Liver (tissue), 10 donors: ENCODE measurements around the gene ELP5. TPM values are rescaled to one million over a fixed set of nuclear protein-coding genes. Genes with fewer than 3 reads are reported as not detected.
A peak's percentile ranks its signal among the peaks of the same experiment; 100 is the strongest.

Source experiments
- DNase-seq: peaks from one replicate; pipeline ENCODE4 v3.0.0-alpha.2; 2017; ENCODE audit warnings: low spot score
- H3K27ac ChIP-seq, 2 donors: one replicate each; pipeline ENCODE4 v1.7.0; 2013; ENCODE audit warnings: inconsistent platforms in 2 of 2, low read length in 2 of 2, control low read depth in 1 of 2, low read depth in 1 of 2, mild to moderate bottlenecking in 1 of 2
- H3K27me3 ChIP-seq, 4 donors: one replicate each; pipeline versions ENCODE4 v1.6.1 to v1.7.0; 2013; ENCODE audit warnings: low read length in 3 of 4, inconsistent platforms in 1 of 4, mild to moderate bottlenecking in 1 of 4, moderate library complexity in 1 of 4; ENCODE audit not compliant: control insufficient read depth in 4 of 4, insufficient read depth in 4 of 4
- H3K36me3 ChIP-seq, 4 donors: one replicate each; pipeline versions ENCODE4 v1.6.1 to v1.7.0; 2013; ENCODE audit warnings: low read length in 3 of 4, mild to moderate bottlenecking in 3 of 4, low read depth in 1 of 4, moderate library complexity in 1 of 4; ENCODE audit not compliant: control insufficient read depth in 4 of 4, insufficient read depth in 3 of 4
- H3K4me1 ChIP-seq, 4 donors: one replicate each; pipeline versions ENCODE4 v1.6.1 to v1.7.0; 2013; ENCODE audit warnings: low read length in 3 of 4, mild to moderate bottlenecking in 3 of 4, moderate library complexity in 1 of 4; ENCODE audit not compliant: control insufficient read depth in 4 of 4, insufficient read depth in 4 of 4
- H3K4me3 ChIP-seq, 3 donors: one replicate each; pipeline versions ENCODE4 v1.6.1 to v1.7.0; 2013; ENCODE audit warnings: low read length in 3 of 3, control low read depth in 1 of 3, low read depth in 1 of 3, mild to moderate bottlenecking in 1 of 3
- H3K9ac ChIP-seq, 2 donors: one replicate each; pipeline ENCODE4 v1.7.0; 2013; ENCODE audit warnings: low read length in 2 of 2, mild to moderate bottlenecking in 2 of 2, moderate library complexity in 2 of 2, control low read depth in 1 of 2, low read depth in 1 of 2
- H3K9me3 ChIP-seq, 4 donors: one replicate each; pipeline versions ENCODE4 v1.6.1 to v1.7.0; 2013; ENCODE audit warnings: low read length in 3 of 4; ENCODE audit not compliant: control insufficient read depth in 4 of 4
- EGR1 ChIP-seq, 2 donors: IDR thresholded peaks; 2 replicates each; pipeline ENCODE4 v1.6.1; 2016 to 2018; ENCODE audit warnings: antibody characterized with exemption in 2 of 2, low read depth in 2 of 2
- FOXA1 ChIP-seq: IDR thresholded peaks from 2 replicates; pipeline ENCODE4 v1.6.1; 2016; ENCODE audit warnings: antibody characterized with exemption
- FOXA2 ChIP-seq: IDR thresholded peaks from 2 replicates; pipeline ENCODE4 v1.6.1; 2016; ENCODE audit warnings: antibody characterized with exemption
- GABPA ChIP-seq, 2 donors: IDR thresholded peaks in 1 of 2; conservative IDR thresholded peaks in 1 of 2; 2 replicates each; pipeline ENCODE4 v1.6.1; 2016; ENCODE audit warnings: antibody characterized with exemption in 2 of 2, mild to moderate bottlenecking in 1 of 2, moderate library complexity in 1 of 2
- HNF4A ChIP-seq, 2 donors: conservative IDR thresholded peaks; 2 replicates each; pipeline ENCODE4 v1.6.1; 2016; ENCODE audit warnings: antibody characterized with exemption in 2 of 2, mild to moderate bottlenecking in 2 of 2
- HNF4G ChIP-seq: IDR thresholded peaks from 2 replicates; pipeline ENCODE4 v1.6.1; 2016; ENCODE audit warnings: antibody characterized with exemption
- JUND ChIP-seq, 2 donors: IDR thresholded peaks; 2 replicates each; pipeline ENCODE4 v1.6.1; 2016; ENCODE audit warnings: antibody characterized with exemption in 2 of 2
- NR2F2 ChIP-seq: IDR thresholded peaks from 2 replicates; pipeline ENCODE4 v1.6.1; 2016; ENCODE audit warnings: antibody characterized with exemption
- RAD21 ChIP-seq, 2 donors: IDR thresholded peaks; 2 replicates each; pipeline ENCODE4 v1.6.1; 2016; ENCODE audit warnings: antibody characterized with exemption in 2 of 2, mild to moderate bottlenecking in 2 of 2
- RXRA ChIP-seq, 2 donors: IDR thresholded peaks; 2 replicates each; pipeline ENCODE4 v1.6.1; 2017 to 2018; ENCODE audit warnings: antibody characterized with exemption in 2 of 2, mild to moderate bottlenecking in 1 of 2
- SP1 ChIP-seq: IDR thresholded peaks from 2 replicates; pipeline ENCODE4 v1.6.1; 2018; ENCODE audit warnings: antibody characterized with exemption, mild to moderate bottlenecking
- TAF1 ChIP-seq: conservative IDR thresholded peaks from 2 replicates; pipeline ENCODE4 v1.6.1; 2016; ENCODE audit warnings: antibody characterized with exemption, mild to moderate bottlenecking
- YY1 ChIP-seq: IDR thresholded peaks from 2 replicates; pipeline ENCODE4 v1.6.1; 2016; ENCODE audit warnings: antibody characterized with exemption, mild to moderate bottlenecking
- WGBS: extraction: QIAGEN DNeasy Blood & Tissue Kit; methylation state at CpG from one replicate; pipeline ENCODE4 v1.1.7; 2013; 5-methylcytosine and 5-hydroxymethylcytosine counted together
- polyA plus RNA-seq, 2 donors: library from polyadenylated mRNA; stranded (reverse) in 1 of 2; unstranded in 1 of 2; fragments of 200-250 nt in 1 of 2; fragments of >200 nt in 1 of 2; fragmentation: Nextera tagmentation in 1 of 2; extraction: Ambion mirVana in 1 of 2; gene quantifications; one replicate each; pipeline versions ENCODE4 v1.2.1 to v1.2.3, GENCODE V29; 2013 to 2015
- small RNA-seq: library from RNA; depleted of rRNA; stranded (forward); fragments of <200 nt; gene quantifications from one replicate; pipeline ENCODE3, GENCODE V24; 2014
- total RNA-seq, 2 donors: library from RNA; depleted of rRNA; stranded (reverse); fragments of >200 nt; gene quantifications; one replicate each; pipeline ENCODE4 v1.2.3, GENCODE V29; 2014
- TF ChIP-seq, protein P1 (sequence below): IDR thresholded peaks from 2 replicates; pipeline ENCODE4 v1.6.1; 2016; ENCODE audit warnings: antibody characterized with exemption, mild to moderate bottlenecking
- TF ChIP-seq, protein P2 (sequence below): fragments of 150-350 bp; IDR thresholded peaks from 2 replicates; pipeline ENCODE4 v1.5.1; 2017; ENCODE audit warnings: improper control_type of control experiment, low read depth, low read length; ENCODE audit not compliant: missing input control
- TF ChIP-seq, protein P3 (sequence below): IDR thresholded peaks from 2 replicates; pipeline ENCODE4 v1.6.1; 2016; ENCODE audit warnings: antibody characterized with exemption
- TF ChIP-seq, protein P4 (sequence below): IDR thresholded peaks from 2 replicates; pipeline ENCODE4 v1.6.1; 2016; ENCODE audit warnings: antibody characterized with exemption
- TF ChIP-seq, protein P5 (sequence below): IDR thresholded peaks from 2 replicates; pipeline ENCODE4 v1.6.1; 2016; ENCODE audit warnings: antibody characterized with exemption
- donor health status: healthy.
- donor health status: healthy.
- donor health status: healthy.
- donor health status: healthy.
- donor health status: healthy.

The ELP5 gene
- total and polyA plus RNA-seq, 4 donors: 19.3 to 38.4 (median 26.6) TPM

DNA sequence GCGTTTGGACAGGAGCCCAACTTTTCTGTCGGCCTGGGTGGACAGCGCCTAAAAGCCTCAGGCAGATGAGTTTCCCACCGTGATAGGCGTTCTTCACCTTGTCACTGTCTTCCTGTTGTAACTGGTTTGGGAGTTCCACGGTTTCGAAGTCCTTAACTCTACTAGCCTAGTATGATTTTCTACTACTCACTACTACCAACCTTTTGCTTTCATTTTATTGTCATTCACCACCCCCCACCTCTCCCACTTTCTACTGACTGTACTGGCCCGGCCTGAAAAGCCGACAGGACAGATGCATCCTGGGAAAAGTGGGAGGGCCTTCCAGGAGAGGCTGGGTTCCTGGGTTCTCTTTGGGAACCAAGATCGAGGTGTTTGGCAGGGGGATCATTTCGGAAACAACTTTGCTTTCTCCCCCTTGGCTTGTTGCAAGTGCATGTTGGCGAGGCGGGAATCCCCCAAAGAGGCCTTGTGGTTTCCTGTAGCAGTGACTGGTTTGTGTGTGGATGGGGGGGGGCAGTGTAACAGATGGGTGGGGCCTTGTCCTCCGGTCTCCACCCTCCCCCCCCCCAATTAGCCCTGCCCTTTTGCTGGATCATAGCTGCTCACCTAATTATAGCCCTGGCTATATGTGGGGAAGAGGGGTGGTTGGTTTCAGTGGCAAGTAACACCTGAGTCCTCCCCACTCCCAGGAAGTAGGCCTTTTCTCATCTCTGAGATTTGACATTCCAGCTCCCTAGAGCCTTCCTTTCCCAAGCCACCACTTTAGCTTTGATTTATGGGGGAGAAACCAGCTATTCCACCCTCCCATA is 56.8 kb downstream of the ELP5 start:
- peaks cover 16 to 39% (median 35%) of the 10 kb centered on the region in 4 donors for H3K36me3 ChIP-seq
- WGBS: 4% methylated on average over 14 of the region's 14 CpGs
- H3K9ac ChIP-seq: peak overlapping the region; percentile 83 to 96
- no peaks in the 10 kb centered on the region for H3K27me3 ChIP-seq
- peaks cover 8 to 39% (median 28%) of the 10 kb centered on the region in 4 donors for H3K4me1 ChIP-seq
- TF ChIP-seq EGR1 (IDR thresholded peaks at IDR 0.05; ENCODE audit: low read depth in 2 of 2): no peak
- TF ChIP-seq GABPA (IDR thresholded peaks at IDR 0.05 in 1 of 2, conservative IDR thresholded peaks at IDR 0.05 in 1 of 2): peak in 1 of 2 donors; percentile 68
- TF ChIP-seq RAD21 (IDR thresholded peaks at IDR 0.05): no peak
- TF ChIP-seq HNF4G: no peak
- TF ChIP-seq YY1: peak; percentile 57
- TF ChIP-seq, protein P1, sequence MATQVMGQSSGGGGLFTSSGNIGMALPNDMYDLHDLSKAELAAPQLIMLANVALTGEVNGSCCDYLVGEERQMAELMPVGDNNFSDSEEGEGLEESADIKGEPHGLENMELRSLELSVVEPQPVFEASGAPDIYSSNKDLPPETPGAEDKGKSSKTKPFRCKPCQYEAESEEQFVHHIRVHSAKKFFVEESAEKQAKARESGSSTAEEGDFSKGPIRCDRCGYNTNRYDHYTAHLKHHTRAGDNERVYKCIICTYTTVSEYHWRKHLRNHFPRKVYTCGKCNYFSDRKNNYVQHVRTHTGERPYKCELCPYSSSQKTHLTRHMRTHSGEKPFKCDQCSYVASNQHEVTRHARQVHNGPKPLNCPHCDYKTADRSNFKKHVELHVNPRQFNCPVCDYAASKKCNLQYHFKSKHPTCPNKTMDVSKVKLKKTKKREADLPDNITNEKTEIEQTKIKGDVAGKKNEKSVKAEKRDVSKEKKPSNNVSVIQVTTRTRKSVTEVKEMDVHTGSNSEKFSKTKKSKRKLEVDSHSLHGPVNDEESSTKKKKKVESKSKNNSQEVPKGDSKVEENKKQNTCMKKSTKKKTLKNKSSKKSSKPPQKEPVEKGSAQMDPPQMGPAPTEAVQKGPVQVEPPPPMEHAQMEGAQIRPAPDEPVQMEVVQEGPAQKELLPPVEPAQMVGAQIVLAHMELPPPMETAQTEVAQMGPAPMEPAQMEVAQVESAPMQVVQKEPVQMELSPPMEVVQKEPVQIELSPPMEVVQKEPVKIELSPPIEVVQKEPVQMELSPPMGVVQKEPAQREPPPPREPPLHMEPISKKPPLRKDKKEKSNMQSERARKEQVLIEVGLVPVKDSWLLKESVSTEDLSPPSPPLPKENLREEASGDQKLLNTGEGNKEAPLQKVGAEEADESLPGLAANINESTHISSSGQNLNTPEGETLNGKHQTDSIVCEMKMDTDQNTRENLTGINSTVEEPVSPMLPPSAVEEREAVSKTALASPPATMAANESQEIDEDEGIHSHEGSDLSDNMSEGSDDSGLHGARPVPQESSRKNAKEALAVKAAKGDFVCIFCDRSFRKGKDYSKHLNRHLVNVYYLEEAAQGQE: peak; percentile 85
- TF ChIP-seq HNF4A (conservative IDR thresholded peaks at IDR 0.05): no peak
- TF ChIP-seq, protein P2, sequence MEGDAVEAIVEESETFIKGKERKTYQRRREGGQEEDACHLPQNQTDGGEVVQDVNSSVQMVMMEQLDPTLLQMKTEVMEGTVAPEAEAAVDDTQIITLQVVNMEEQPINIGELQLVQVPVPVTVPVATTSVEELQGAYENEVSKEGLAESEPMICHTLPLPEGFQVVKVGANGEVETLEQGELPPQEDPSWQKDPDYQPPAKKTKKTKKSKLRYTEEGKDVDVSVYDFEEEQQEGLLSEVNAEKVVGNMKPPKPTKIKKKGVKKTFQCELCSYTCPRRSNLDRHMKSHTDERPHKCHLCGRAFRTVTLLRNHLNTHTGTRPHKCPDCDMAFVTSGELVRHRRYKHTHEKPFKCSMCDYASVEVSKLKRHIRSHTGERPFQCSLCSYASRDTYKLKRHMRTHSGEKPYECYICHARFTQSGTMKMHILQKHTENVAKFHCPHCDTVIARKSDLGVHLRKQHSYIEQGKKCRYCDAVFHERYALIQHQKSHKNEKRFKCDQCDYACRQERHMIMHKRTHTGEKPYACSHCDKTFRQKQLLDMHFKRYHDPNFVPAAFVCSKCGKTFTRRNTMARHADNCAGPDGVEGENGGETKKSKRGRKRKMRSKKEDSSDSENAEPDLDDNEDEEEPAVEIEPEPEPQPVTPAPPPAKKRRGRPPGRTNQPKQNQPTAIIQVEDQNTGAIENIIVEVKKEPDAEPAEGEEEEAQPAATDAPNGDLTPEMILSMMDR: no peak
- TF ChIP-seq NR2F2: no peak
- TF ChIP-seq SP1: peak; percentile 53
- TF ChIP-seq, protein P3, sequence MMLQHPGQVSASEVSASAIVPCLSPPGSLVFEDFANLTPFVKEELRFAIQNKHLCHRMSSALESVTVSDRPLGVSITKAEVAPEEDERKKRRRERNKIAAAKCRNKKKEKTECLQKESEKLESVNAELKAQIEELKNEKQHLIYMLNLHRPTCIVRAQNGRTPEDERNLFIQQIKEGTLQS: no peak
- no peak for TF ChIP-seq FOXA2
- no peak for TF ChIP-seq JUND (IDR thresholded peaks at IDR 0.05)
- no peak for TF ChIP-seq FOXA1
- no peak for TF ChIP-seq RXRA (IDR thresholded peaks at IDR 0.05)
- TF ChIP-seq TAF1: no peak
- TF ChIP-seq, protein P4, sequence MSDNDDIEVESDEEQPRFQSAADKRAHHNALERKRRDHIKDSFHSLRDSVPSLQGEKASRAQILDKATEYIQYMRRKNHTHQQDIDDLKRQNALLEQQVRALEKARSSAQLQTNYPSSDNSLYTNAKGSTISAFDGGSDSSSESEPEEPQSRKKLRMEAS: no peak
- TF ChIP-seq, protein P5, sequence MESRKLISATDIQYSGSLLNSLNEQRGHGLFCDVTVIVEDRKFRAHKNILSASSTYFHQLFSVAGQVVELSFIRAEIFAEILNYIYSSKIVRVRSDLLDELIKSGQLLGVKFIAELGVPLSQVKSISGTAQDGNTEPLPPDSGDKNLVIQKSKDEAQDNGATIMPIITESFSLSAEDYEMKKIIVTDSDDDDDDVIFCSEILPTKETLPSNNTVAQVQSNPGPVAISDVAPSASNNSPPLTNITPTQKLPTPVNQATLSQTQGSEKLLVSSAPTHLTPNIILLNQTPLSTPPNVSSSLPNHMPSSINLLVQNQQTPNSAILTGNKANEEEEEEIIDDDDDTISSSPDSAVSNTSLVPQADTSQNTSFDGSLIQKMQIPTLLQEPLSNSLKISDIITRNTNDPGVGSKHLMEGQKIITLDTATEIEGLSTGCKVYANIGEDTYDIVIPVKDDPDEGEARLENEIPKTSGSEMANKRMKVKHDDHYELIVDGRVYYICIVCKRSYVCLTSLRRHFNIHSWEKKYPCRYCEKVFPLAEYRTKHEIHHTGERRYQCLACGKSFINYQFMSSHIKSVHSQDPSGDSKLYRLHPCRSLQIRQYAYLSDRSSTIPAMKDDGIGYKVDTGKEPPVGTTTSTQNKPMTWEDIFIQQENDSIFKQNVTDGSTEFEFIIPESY: peak; percentile 27
- H3K9me3 ChIP-seq: no peaks in the 10 kb centered on the region
- peak overlapping the region; percentile 96 to 99 for H3K27ac ChIP-seq
- DNase-seq: peak; percentile 84
- peak overlapping the region; percentile 92 to 95 (median 93) for H3K4me3 ChIP-seq

Small RNAs within 50 kb of the gene (small RNA-seq; reads per million reads assigned to genes)
- gene MIR324 (14.3 reads per million, percentile 95 among the genes with 10 or more reads in this experiment), gene RF00019 (not detected)

Other genes starting within 250 kb of the ELP5 start
Only the 30 nearest of the 35 such genes appear.
- gene SLC16A13, start 216.2 kb upstream of the ELP5 start, total RNA-seq: 10 to 100 TPM in 1 of 2 donors, 1 to 10 TPM in 1; 2.3 to 26.6 TPM
- gene SLC16A13, start 216.2 kb upstream of the ELP5 start, polyA plus RNA-seq: 10 to 100 TPM; 33.3 to 43.2 TPM
- 1 to 10 TPM; 1.7 to 3.3 TPM for gene SLC16A11, start 208.1 kb upstream of the ELP5 start, total RNA-seq
- 1 to 10 TPM; 3.0 to 8.2 TPM for gene SLC16A11, start 208.1 kb upstream of the ELP5 start, polyA plus RNA-seq
- 1 to 10 TPM; 3.1 to 3.8 TPM for gene CLEC10A, start 172.0 kb upstream of the ELP5 start, total RNA-seq
- 1 to 10 TPM; 1.4 to 4.0 TPM for gene CLEC10A, start 172.0 kb upstream of the ELP5 start, polyA plus RNA-seq
- 100 to 1,000 TPM; 188 to 336 TPM for gene ASGR2, start 137.4 kb upstream of the ELP5 start, total RNA-seq
- 100 to 1,000 TPM; 650 to 657 TPM for gene ASGR2, start 137.4 kb upstream of the ELP5 start, polyA plus RNA-seq
- gene ASGR1, start 72.8 kb upstream of the ELP5 start, total RNA-seq: 100 to 1,000 TPM; 127 to 401 TPM
- gene ASGR1, start 72.8 kb upstream of the ELP5 start, polyA plus RNA-seq: 100 to 1,000 TPM; 541 to 728 TPM
- gene DLG4, start 32.4 kb upstream of the ELP5 start, total RNA-seq: 1 to 10 TPM; 2.1 to 5.7 TPM
- 1 to 10 TPM in 1 of 2 donors, under 1 TPM in 1; 0.40 to 1.6 TPM for gene DLG4, start 32.4 kb upstream of the ELP5 start, polyA plus RNA-seq
- gene ACADVL, start 32.3 kb upstream of the ELP5 start, total RNA-seq: 1,000 to 10,000 TPM in 1 of 2 donors, 100 to 1,000 TPM in 1; 185 to 1,110 TPM
- gene ACADVL, start 32.3 kb upstream of the ELP5 start, polyA plus RNA-seq: 1,000 to 10,000 TPM; 1,107 to 1,301 TPM
- gene DVL2, start 17.7 kb upstream of the ELP5 start, total RNA-seq: 10 to 100 TPM; 16.7 to 24.5 TPM
- 1 to 10 TPM; 3.4 to 5.9 TPM for gene DVL2, start 17.7 kb upstream of the ELP5 start, polyA plus RNA-seq
- gene PHF23, start 12.8 kb upstream of the ELP5 start, total RNA-seq: 10 to 100 TPM; 14.6 to 15.8 TPM
- 10 to 100 TPM; 14.0 to 18.3 TPM for gene PHF23, start 12.8 kb upstream of the ELP5 start, polyA plus RNA-seq
- gene GABARAP, start 9.8 kb upstream of the ELP5 start, total RNA-seq: 10 to 100 TPM; 74.4 to 88.4 TPM
- 100 to 1,000 TPM; 322 to 489 TPM for gene GABARAP, start 9.8 kb upstream of the ELP5 start, polyA plus RNA-seq
- gene CTDNEP1, start 481 bp upstream of the ELP5 start, total RNA-seq: 10 to 100 TPM; 15.2 to 21.9 TPM
- gene CTDNEP1, start 481 bp upstream of the ELP5 start, polyA plus RNA-seq: 10 to 100 TPM; 11.0 to 28.6 TPM
- gene CLDN7, start 10.3 kb downstream of the ELP5 start, total RNA-seq: 10 to 100 TPM in 1 of 2 donors, 1 to 10 TPM in 1; 3.0 to 20.2 TPM
- gene CLDN7, start 10.3 kb downstream of the ELP5 start, polyA plus RNA-seq: 10 to 100 TPM; 19.1 to 35.0 TPM
- gene SLC2A4, start 29.5 kb downstream of the ELP5 start, total RNA-seq: 10 to 100 TPM in 1 of 2 donors, 1 to 10 TPM in 1; 1.2 to 10.6 TPM
- gene SLC2A4, start 29.5 kb downstream of the ELP5 start, polyA plus RNA-seq: 1 to 10 TPM in 1 of 2 donors, under 1 TPM in 1; 0.42 to 1.9 TPM
- gene YBX2, start 42.4 kb downstream of the ELP5 start, total RNA-seq: under 1 TPM; 0.61 to 0.75 TPM
- under 1 TPM; 0.33 to 0.53 TPM for gene YBX2, start 42.4 kb downstream of the ELP5 start, polyA plus RNA-seq
- gene EIF5A, start 55.4 kb downstream of the ELP5 start, total RNA-seq: 100 to 1,000 TPM; 179 to 206 TPM
- gene EIF5A, start 55.4 kb downstream of the ELP5 start, polyA plus RNA-seq: 100 to 1,000 TPM; 399 to 506 TPM
- 10 to 100 TPM; 20.8 TPM for gene GPS2, start 63.1 kb downstream of the ELP5 start, total RNA-seq
- gene GPS2, start 63.1 kb downstream of the ELP5 start, polyA plus RNA-seq: 10 to 100 TPM; 24.7 to 43.1 TPM
- gene NEURL4, start 77.1 kb downstream of the ELP5 start, total RNA-seq: 10 to 100 TPM in 1 of 2 donors, 1 to 10 TPM in 1; 8.1 to 14.2 TPM
- 1 to 10 TPM in 1 of 2 donors, under 1 TPM in 1; 0.76 to 6.6 TPM for gene NEURL4, start 77.1 kb downstream of the ELP5 start, polyA plus RNA-seq
- gene ACAP1, start 84.3 kb downstream of the ELP5 start, total RNA-seq: 1 to 10 TPM; 4.9 to 7.4 TPM
- 1 to 10 TPM; 1.1 to 4.5 TPM for gene ACAP1, start 84.3 kb downstream of the ELP5 start, polyA plus RNA-seq
- 1 to 10 TPM in 1 of 2 donors, under 1 TPM in 1; 0.89 to 2.0 TPM for gene KCTD11, start 99.9 kb downstream of the ELP5 start, total RNA-seq
- gene KCTD11, start 99.9 kb downstream of the ELP5 start, polyA plus RNA-seq: 1 to 10 TPM in 1 of 2 donors, under 1 TPM in 1; 0.39 to 3.5 TPM
- not detected for gene TMEM95, start 102.9 kb downstream of the ELP5 start, total RNA-seq
- gene TMEM95, start 102.9 kb downstream of the ELP5 start, polyA plus RNA-seq: not detected
- gene TNK1, start 128.9 kb downstream of the ELP5 start, total RNA-seq: 1 to 10 TPM in 1 of 2 donors, under 1 TPM in 1; 0.05 to 3.2 TPM
- 1 to 10 TPM; 1.9 to 3.5 TPM for gene TNK1, start 128.9 kb downstream of the ELP5 start, polyA plus RNA-seq
- gene PLSCR3, start 142.3 kb downstream of the ELP5 start, total RNA-seq: 1 to 10 TPM; 2.8 to 4.2 TPM
- gene PLSCR3, start 142.3 kb downstream of the ELP5 start, polyA plus RNA-seq: 10 to 100 TPM in 1 of 2 donors, 1 to 10 TPM in 1; 4.0 to 10.9 TPM
- gene TMEM256, start 151.9 kb downstream of the ELP5 start, total RNA-seq: 100 to 1,000 TPM in 1 of 2 donors, 10 to 100 TPM in 1; 30.0 to 130 TPM
- gene TMEM256, start 151.9 kb downstream of the ELP5 start, polyA plus RNA-seq: 10 to 100 TPM; 95.6 to 99.8 TPM
- gene NLGN2, start 155.6 kb downstream of the ELP5 start, total RNA-seq: 1 to 10 TPM in 1 of 2 donors, under 1 TPM in 1; 0.47 to 1.3 TPM
- gene NLGN2, start 155.6 kb downstream of the ELP5 start, polyA plus RNA-seq: 1 to 10 TPM in 1 of 2 donors, under 1 TPM in 1; 0.24 to 2.4 TPM
- gene SPEM1, start 168.1 kb downstream of the ELP5 start, total RNA-seq: not detected
- not detected for gene SPEM1, start 168.1 kb downstream of the ELP5 start, polyA plus RNA-seq
- not detected for gene SPEM2, start 173.4 kb downstream of the ELP5 start, total RNA-seq
- not detected for gene SPEM2, start 173.4 kb downstream of the ELP5 start, polyA plus RNA-seq
- gene SPEM3, start 176.6 kb downstream of the ELP5 start, total RNA-seq: not detected
- gene SPEM3, start 176.6 kb downstream of the ELP5 start, polyA plus RNA-seq: not detected
- 1 to 10 TPM; 1.6 to 2.9 TPM for gene TMEM102, start 183.2 kb downstream of the ELP5 start, total RNA-seq
- 1 to 10 TPM; 1.6 to 3.3 TPM for gene TMEM102, start 183.2 kb downstream of the ELP5 start, polyA plus RNA-seq
- under 1 TPM; 0.19 to 0.25 TPM for gene FGF11, start 187.3 kb downstream of the ELP5 start, total RNA-seq
- under 1 TPM; 0.17 to 0.21 TPM for gene FGF11, start 187.3 kb downstream of the ELP5 start, polyA plus RNA-seq
- 1 to 10 TPM; 4.2 to 7.4 TPM for gene CHRNB1, start 192.8 kb downstream of the ELP5 start, total RNA-seq
- 10 to 100 TPM in 1 of 2 donors, 1 to 10 TPM in 1; 7.0 to 11.5 TPM for gene CHRNB1, start 192.8 kb downstream of the ELP5 start, polyA plus RNA-seq